ENCODE data around the gene LRRC3C.

GRCh38 chr17:39954876-39955275, 27.3 kb downstream of the LRRC3C start:
- no peak for TF ChIP-seq CTCF (IDR thresholded peaks at IDR 0.05; ENCODE audit: insufficient read depth, low read depth, low read length)
- TF ChIP-seq EZH2 (IDR thresholded peaks at IDR 0.05; ENCODE audit: insufficient read depth, low read length), result no peak
